Kasumi-1 (cell line): ENCODE data around the gene RPS26.

Experiments used
- DNase-seq, 2 experiments: peaks; one replicate each; lab custom pipeline; 2025; lab: John Stamatoyannopoulos, UW

The RPS26 gene

GRCh38 chr12:56078931-56079722 lies 37.4 kb downstream of the RPS26 start:
- DNase-seq: peak; percentile 49 to 53

DNA sequence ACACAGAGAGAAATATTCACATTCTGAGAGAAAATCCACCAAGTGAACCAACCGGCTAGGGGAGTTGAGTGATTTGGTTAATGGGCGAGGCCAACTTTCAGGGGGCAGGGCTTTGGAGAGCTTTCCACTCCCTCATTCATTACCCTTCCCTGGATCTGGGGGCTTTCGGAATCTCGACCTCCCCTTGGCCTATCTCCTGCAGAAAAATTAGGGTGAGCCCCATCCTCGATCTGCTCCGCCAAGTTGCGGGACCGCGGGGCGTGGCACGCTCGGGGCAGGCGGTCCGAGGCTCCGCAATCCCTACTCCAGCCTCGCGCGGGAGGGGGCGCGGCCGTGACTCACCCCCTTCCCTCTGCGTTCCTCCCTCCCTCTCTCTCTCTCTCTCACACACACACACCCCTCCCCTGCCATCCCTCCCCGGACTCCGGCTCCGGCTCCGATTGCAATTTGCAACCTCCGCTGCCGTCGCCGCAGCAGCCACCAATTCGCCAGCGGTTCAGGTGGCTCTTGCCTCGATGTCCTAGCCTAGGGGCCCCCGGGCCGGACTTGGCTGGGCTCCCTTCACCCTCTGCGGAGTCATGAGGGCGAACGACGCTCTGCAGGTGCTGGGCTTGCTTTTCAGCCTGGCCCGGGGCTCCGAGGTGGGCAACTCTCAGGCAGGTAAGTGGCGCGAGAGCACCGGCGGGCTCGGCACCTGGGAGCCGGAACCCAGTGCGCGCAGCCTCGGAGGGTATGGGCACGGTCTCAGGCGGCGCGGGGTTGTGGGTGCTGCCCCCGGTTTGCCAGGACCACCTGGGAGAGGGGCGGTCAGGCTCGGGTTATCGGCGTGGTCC lies 38.2 kb downstream of the RPS26 start, which contains the start of gene ERBB3:
Gene ERBB3 (plus strand): TSS at position 443 of the 833 bp plus-strand sequence. CDS start 136 bp downstream, at position 579.
- DNase-seq: peak; percentile 36 to 52

DNA sequence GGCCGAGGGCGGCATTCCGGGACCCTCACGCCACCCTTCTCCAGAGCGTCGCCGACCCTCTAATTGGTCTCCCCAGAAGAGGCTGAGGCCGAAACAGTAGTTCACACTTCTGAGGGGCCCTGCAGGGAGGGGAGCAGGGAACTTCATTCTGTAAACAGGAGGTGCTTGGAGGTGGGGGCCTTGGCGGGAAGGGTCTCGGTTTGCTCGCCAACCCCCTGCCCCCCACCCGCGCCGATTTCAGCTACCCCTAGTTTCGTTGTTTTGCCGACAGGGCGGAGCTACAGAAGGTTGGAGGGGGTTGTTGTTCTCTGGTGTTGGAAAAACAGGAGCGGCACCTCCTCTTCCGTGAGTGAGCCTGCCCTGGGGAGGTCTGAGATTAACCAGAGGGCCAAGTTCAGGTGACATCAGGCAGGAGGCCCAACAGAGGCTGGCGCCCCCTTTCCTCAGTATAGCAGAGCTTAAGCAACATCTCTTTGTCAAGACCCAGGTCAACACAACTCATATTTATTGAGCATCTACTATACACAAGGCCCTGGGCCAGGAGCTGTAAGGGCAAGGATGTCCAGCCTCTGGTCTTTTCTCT lies 38.9 kb downstream of the RPS26 start:
- DNase-seq: no peak

DNA sequence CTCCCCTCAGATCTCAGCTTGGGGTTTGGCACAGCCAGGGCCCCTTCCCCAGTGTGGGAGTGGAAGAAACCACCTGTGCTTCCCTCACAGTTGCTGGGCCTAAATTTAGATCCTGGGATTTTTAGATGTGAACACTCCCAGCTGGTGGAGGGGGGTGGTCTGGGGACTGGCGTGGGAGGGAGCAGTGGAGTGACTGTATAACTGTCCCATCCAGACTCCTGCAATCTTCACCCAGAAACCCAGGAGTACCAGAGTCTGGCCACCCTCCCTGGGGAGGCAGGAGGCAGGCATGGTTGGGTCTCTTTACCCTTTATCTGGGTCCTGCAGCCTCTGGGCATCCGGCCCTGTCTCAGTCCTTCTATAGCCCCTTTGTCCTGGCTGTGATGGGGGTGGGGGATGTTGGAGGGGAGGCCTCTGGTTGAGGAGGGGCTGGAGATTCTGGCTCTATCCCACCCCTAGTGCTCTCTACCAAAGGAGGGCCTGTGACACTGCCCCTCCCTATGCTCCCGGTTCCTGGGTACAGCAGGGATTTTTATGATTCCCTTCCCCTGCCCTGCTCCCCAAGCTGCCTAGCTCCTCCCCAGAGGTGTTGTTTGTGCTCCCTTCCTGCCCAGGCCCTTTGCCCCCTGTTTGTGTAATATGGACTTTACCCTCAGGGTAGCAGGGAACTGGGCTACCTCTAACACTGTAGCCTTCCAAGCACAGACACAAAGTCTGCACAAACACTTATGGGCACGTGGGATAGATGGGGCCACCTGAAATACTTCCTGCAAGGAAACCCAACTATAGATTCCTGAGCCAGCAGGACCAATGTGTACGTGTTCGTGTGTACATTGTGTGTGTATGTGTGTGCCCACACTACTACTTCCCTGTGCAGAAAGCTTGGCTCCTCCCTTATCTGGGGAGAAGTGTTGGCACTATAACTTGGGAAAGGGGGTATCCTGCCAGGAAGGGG lies 40.0 kb downstream of the RPS26 start:
- no peak for DNase-seq

- DNase-seq: no peak
These were observed 40.7 kb downstream of the RPS26 start for GRCh38 chr12:56082382-56082781.

GRCh38 chr12:56082967-56083366 lies 41.2 kb downstream of the RPS26 start:
- DNase-seq: no peak

GRCh38 chr12:56084958-56085543 lies 43.3 kb downstream of the RPS26 start:
- DNase-seq: peak; percentile 34 to 45

- DNase-seq: no peak
These were observed 44.4 kb downstream of the RPS26 start for GRCh38 chr12:56086096-56086495.

GRCh38 chr12:56086608-56087007 lies 44.9 kb downstream of the RPS26 start:
- DNase-seq: no peak

DNA sequence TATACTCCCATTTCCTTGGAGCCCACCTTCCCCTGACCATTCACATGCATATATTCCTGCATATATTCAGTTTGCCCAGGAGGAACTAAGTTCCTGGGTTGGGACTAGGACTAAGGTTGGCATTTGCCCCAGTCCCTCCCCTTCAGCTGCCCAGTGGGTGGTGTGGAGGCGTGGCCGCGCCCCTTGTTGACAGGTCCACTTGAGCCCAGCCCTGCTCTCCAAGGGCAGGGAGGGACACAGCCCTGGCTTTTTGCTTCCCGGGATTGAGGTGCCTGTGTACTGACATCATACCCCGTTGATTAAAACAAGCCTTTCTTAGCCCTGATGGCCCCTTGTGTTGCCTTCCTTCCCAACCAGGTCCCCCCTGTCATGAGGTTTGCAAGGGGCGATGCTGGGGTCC lies 45.5 kb downstream of the RPS26 start:
- DNase-seq: no peak
